Keratinocyte (primary cell): ENCODE data around the gene C1RL. TPM values are rescaled to one million over a fixed set of nuclear protein-coding genes. Genes with fewer than 3 reads are reported as not detected.

Source experiments
- DNase-seq: peaks from one replicate; pipeline ENCODE4 v3.0.0-alpha.2; 2011; ENCODE audit warnings: low read depth, missing footprints, low spot score
- FAIRE-seq: peaks from 2 replicates; lab custom pipeline; 2011; peaks lifted over from hg19 to GRCh38; lab: Jason Lieb, UNC
- H2AFZ ChIP-seq: 2 replicates; pipeline ENCODE4 v1.6.0; 2012; ENCODE audit warnings: low read length, control low read depth, inconsistent platforms; ENCODE audit not compliant: control insufficient read depth
- H3K27ac ChIP-seq: 2 replicates; pipeline ENCODE4 v1.5.1; 2011; ENCODE audit warnings: low read length; ENCODE audit not compliant: control insufficient read depth, insufficient read depth
- H3K27me3 ChIP-seq: 3 replicates; pipeline ENCODE4 v1.6.0; 2011; ENCODE audit warnings: low read length; ENCODE audit not compliant: control insufficient read depth, insufficient read depth; ENCODE audit errors: extremely low read depth
- H3K36me3 ChIP-seq, 2 experiments: 2 replicates in 1 of 2; 3 replicates in 1 of 2; pipeline ENCODE4 v1.5.1; 2011; ENCODE audit warnings: low read length in 2 of 2, mild to moderate bottlenecking in 1 of 2; ENCODE audit not compliant: control insufficient read depth in 2 of 2, insufficient read depth in 2 of 2; ENCODE audit errors: extremely low read depth in 1 of 2
- H3K4me1 ChIP-seq: 3 replicates; pipeline ENCODE4 v1.5.1; 2011; ENCODE audit warnings: low read length; ENCODE audit not compliant: control insufficient read depth, insufficient read depth; ENCODE audit errors: extremely low read depth
- H3K4me2 ChIP-seq: 3 replicates; pipeline ENCODE4 v1.6.0; 2011; ENCODE audit warnings: low read depth, low read length; ENCODE audit not compliant: control insufficient read depth, insufficient read depth; ENCODE audit errors: extremely low read depth
- H3K4me3 ChIP-seq, 3 experiments: fragments of 200-600 bp in 1 of 3; sonication (generic) in 1 of 3; 2 replicates in 2 of 3; 3 replicates in 1 of 3; pipeline ENCODE4 v1.5.1; 2011 to 2016; ENCODE audit warnings: low read length in 3 of 3, mild to moderate bottlenecking in 3 of 3, control low read depth in 2 of 3, inconsistent platforms in 1 of 3, low read depth in 1 of 3, mixed read lengths in 1 of 3, mixed run types in 1 of 3, moderate library complexity in 1 of 3; ENCODE audit not compliant: control insufficient read depth in 2 of 3, insufficient read depth in 2 of 3; ENCODE audit errors: extremely low read depth in 1 of 3
- H3K79me2 ChIP-seq: 2 replicates; pipeline ENCODE4 v1.6.0; 2012; ENCODE audit warnings: low read length; ENCODE audit not compliant: control insufficient read depth, insufficient read depth
- H3K9ac ChIP-seq: 3 replicates; pipeline ENCODE4 v1.6.0; 2011; ENCODE audit warnings: low read length; ENCODE audit not compliant: control insufficient read depth, insufficient read depth; ENCODE audit errors: extremely low read depth
- H3K9me1 ChIP-seq: 3 replicates; pipeline ENCODE4 v1.6.0; 2011; ENCODE audit warnings: low read length; ENCODE audit not compliant: control insufficient read depth, insufficient read depth; ENCODE audit errors: extremely low read depth
- H3K9me3 ChIP-seq: 2 replicates; pipeline ENCODE4 v1.5.1; 2012; ENCODE audit warnings: low read depth, low read length; ENCODE audit not compliant: control insufficient read depth
- H4K20me1 ChIP-seq: 3 replicates; pipeline ENCODE4 v1.6.0; 2011; ENCODE audit warnings: low read length; ENCODE audit not compliant: control insufficient read depth, insufficient read depth; ENCODE audit errors: extremely low read depth
- CTCF ChIP-seq, 3 experiments: IDR thresholded peaks in 1 of 3; conservative IDR thresholded peaks in 1 of 3; optimal IDR thresholded peaks in 1 of 3; 2 replicates in 2 of 3; 3 replicates in 1 of 3; pipeline versions ENCODE3 to v1.5.1; 2011; ENCODE audit warnings: low read length in 3 of 3, mild to moderate bottlenecking in 3 of 3, moderate library complexity in 2 of 3, control low read depth in 1 of 3, inconsistent platforms in 1 of 3; ENCODE audit not compliant: insufficient read depth in 2 of 3; ENCODE audit errors: extremely low read depth in 1 of 3
- EZH2 ChIP-seq: IDR thresholded peaks from one replicate; pipeline ENCODE4 v1.6.1; 2012; ENCODE audit warnings: inconsistent platforms, mild to moderate bottlenecking, low read length, moderate library complexity
- dilution Hi-C: fragments of 300-500 bp; cut with MboI; formaldehyde crosslinking; loops from one replicate; pipeline ENCODE4 v1.7.0; 2020; ENCODE audit warnings: low sequenced_read_pairs; ENCODE audit not compliant: extremely low pct_ligation_motif_present
- polyA plus RNA-seq, 5 experiments: library from polyadenylated mRNA; depleted of rRNA in 3 of 5; stranded (reverse) in 3 of 5; stranded (forward) in 1 of 5; unstranded in 1 of 5; fragments of >200 nt; gene quantifications; 1 replicate in 1 of 5; 2 replicates in 3 of 5; 3 replicates in 1 of 5; pipeline versions ENCODE4 v1.2.1 to v1.2.3, GENCODE V29; 2011 to 2012; ENCODE audit warnings: missing spikeins in 2 of 5, low read depth in 1 of 5, low replicate concordance in 1 of 5

Gene C1RL
- polyA plus RNA-seq, 1 donor (not counting 4 experiments of a cell fraction or from before 2014, with no cell fraction given) = 9.3 TPM

DNA sequence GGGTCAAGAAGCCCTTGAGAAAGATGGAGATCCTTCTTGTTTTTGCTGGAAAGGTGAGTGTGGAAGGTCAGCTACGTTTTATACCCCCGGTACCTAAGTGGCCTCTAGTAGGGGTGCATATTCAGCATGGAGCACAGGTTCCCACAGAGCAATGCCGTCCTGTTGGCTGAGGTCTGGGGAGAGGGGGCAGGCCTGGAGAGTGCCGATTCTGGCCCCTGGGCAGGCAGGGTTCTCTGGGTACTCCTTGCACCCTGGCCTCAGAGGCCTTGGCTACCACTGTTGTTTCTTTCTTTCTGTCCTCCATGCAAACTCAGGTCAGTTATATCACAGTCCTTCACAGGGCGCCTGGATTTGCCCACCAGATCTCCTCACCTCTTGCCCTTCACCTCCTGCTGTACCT is 11.2 kb upstream of the C1RL start:
- TF ChIP-seq CTCF (optimal IDR thresholded peaks at IDR 0.05 in 1 of 3, IDR thresholded peaks at IDR 0.05 in 1 of 3, conservative IDR thresholded peaks at IDR 0.05 in 1 of 3; ENCODE audit: extremely low read depth in 1 of 3, insufficient read depth in 2 of 3, low read length in 3 of 3) (no peak), EZH2 (no peak)
- Histone ChIP-seq H3K9me3 (no peaks in the 10 kb centered on the region), H2AFZ (no peak overlapping the region), H4K20me1 (no peaks in the 10 kb centered on the region), H3K9ac (no peak overlapping the region), H3K27ac (no peak overlapping the region), H3K4me3 (no peak overlapping the region), H3K9me1 (no peaks in the 10 kb centered on the region), H3K36me3 (peaks cover 22 to 26% of the 10 kb centered on the region in 2 experiments), H3K4me1 (no peaks in the 10 kb centered on the region), H3K79me2 (no peaks in the 10 kb centered on the region), H3K4me2 (no peak overlapping the region), H3K27me3 (no peaks in the 10 kb centered on the region)
- FAIRE-seq (no peak), DNase-seq (no peak)
- dilution Hi-C loops = no loop called here

GRCh38 chr12:7118881-7119280 is 9.9 kb upstream of the C1RL start:
- dilution Hi-C loops = no loop called here
- Histone ChIP-seq H3K9me1 (no peaks in the 10 kb centered on the region), H3K36me3 (peaks cover 29 to 30% of the 10 kb centered on the region in 2 experiments), H3K4me3 (no peak overlapping the region), H3K27ac (no peak overlapping the region), H4K20me1 (no peaks in the 10 kb centered on the region), H3K27me3 (no peaks in the 10 kb centered on the region), H3K4me1 (no peaks in the 10 kb centered on the region), H2AFZ (no peak overlapping the region), H3K9me3 (no peaks in the 10 kb centered on the region), H3K9ac (no peak overlapping the region), H3K79me2 (no peaks in the 10 kb centered on the region), H3K4me2 (no peak overlapping the region)
- no peak for FAIRE-seq
- TF ChIP-seq CTCF (optimal IDR thresholded peaks at IDR 0.05 in 1 of 3, IDR thresholded peaks at IDR 0.05 in 1 of 3, conservative IDR thresholded peaks at IDR 0.05 in 1 of 3; ENCODE audit: extremely low read depth in 1 of 3, insufficient read depth in 2 of 3, low read length in 3 of 3) (no peak), EZH2 (no peak)
- DNase-seq = no peak
